Breast epithelium (tissue), 4 donors: ENCODE results near the gene VIL1. TPM values are rescaled to one million over a fixed set of nuclear protein-coding genes. Genes with fewer than 3 reads are reported as not detected.

Experiments used
- DNase-seq, 2 donors: peaks; one replicate each; pipeline ENCODE4 v3.0.0-alpha.2; 2019; ENCODE audit warnings: low spot score in 2 of 2
- H3K27ac ChIP-seq, 2 donors: fragments of 200-600 bp; sonication (generic) in 1 of 2; one replicate each; pipeline ENCODE4 v1.5.1; 2016 to 2019; ENCODE audit warnings: mild to moderate bottlenecking in 1 of 2
- H3K27me3 ChIP-seq, 2 donors: fragments of 200-600 bp; sonication (generic) in 1 of 2; one replicate each; pipeline versions ENCODE4 v1.5.1 to v1.6.0; 2017 to 2019; ENCODE audit warnings: control low read depth in 1 of 2, mild to moderate bottlenecking in 1 of 2
- H3K36me3 ChIP-seq: fragments of 200-600 bp; one replicate; pipeline ENCODE4 v1.5.1; 2019
- H3K4me1 ChIP-seq, 2 donors: fragments of 200-600 bp; sonication (generic); one replicate each; pipeline ENCODE4 v1.5.1; 2016 to 2019; ENCODE audit warnings: control low read depth in 1 of 2
- H3K4me3 ChIP-seq, 3 donors: fragments of 200-600 bp; sonication (generic); 1 replicate in 2 of 3; 2 replicates in 1 of 3; pipeline ENCODE4 v1.5.1; 2016 to 2019; ENCODE audit warnings: mild to moderate bottlenecking in 3 of 3, moderate library complexity in 2 of 3
- H3K9me3 ChIP-seq, 2 donors: fragments of 200-600 bp; sonication (generic) in 1 of 2; one replicate each; pipeline ENCODE4 v1.5.1; 2016 to 2019; ENCODE audit warnings: control low read depth in 1 of 2
- POLR2A ChIP-seq: fragments of 450-650 bp; IDR thresholded peaks from one replicate; pipeline ENCODE4 v1.6.1; 2016; ENCODE audit warnings: antibody characterized with exemption, mild to moderate bottlenecking, moderate library complexity
- POLR2AphosphoS5 ChIP-seq, 3 donors: sonication (generic); formaldehyde crosslinking; IDR thresholded peaks; one replicate each; pipeline ENCODE4 v1.6.1; 2017; ENCODE audit warnings: antibody characterized with exemption in 3 of 3
- intact Hi-C: fragments of 100-400 bp; cut with DNase I; formaldehyde crosslinking; loops from one replicate; pipeline ENCODE4 v1.15.1; 2023; ENCODE audit warnings: low total_unique reads
- total RNA-seq, 3 donors: library from RNA; depleted of rRNA; stranded (reverse); fragments of >200 nt; gene quantifications; one replicate each; pipeline ENCODE4 v1.1.0, GENCODE V29; 2016
- TF ChIP-seq, protein P1 (sequence below), 3 donors: fragments of 450-650 bp; IDR thresholded peaks; one replicate each; pipeline ENCODE4 v1.5.1; 2016 to 2017; ENCODE audit warnings: antibody characterized with exemption in 3 of 3, mild to moderate bottlenecking in 3 of 3, moderate library complexity in 3 of 3

The VIL1 gene
- total RNA-seq, 3 donors from 2014 or later, result under 0.01 to 2.9 TPM; not detected in 1

DNA sequence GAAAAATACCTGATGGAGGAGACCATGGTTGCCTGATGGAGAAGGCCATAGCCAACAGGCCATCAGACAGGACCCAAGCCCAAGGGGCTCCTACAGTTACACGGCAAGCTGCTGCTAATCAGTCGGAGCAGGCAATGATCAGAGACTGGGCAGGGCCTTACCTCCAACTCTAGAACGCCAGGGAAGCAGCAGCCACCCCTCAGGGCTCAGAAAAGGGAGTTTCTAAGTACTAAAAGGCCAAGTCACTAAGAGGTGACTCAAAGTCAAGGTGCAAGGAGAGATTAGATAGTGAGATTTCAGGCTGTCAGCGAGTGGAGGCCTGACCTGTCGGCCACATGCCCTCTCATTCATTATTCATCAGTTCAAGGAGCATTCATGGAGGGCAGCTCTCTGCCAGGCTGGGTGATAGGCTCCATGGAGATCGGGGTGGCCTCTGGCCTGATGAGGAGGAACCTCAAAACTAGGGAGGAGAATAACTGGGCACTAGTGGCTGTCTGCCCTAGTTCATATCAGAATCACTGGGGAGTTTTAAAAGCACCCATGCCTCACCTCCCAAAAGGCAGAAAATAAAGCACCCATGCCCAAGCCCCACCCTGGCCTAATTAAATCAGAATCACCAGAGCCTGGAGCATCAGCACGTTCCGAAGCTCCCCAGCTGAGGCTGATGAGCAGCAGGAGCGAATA is 3.6 kb downstream of the VIL1 start:
- Histone ChIP-seq H3K36me3 (no peaks in the 10 kb centered on the region), H3K4me3 (no peak overlapping the region), H3K4me1 (no peaks in the 10 kb centered on the region), H3K27ac (no peak overlapping the region), H3K27me3 (no peaks in the 10 kb centered on the region), H3K9me3 (no peaks in the 10 kb centered on the region)
- no peak for DNase-seq
- no peak for TF ChIP-seq POLR2A
- TF ChIP-seq, protein P1, sequence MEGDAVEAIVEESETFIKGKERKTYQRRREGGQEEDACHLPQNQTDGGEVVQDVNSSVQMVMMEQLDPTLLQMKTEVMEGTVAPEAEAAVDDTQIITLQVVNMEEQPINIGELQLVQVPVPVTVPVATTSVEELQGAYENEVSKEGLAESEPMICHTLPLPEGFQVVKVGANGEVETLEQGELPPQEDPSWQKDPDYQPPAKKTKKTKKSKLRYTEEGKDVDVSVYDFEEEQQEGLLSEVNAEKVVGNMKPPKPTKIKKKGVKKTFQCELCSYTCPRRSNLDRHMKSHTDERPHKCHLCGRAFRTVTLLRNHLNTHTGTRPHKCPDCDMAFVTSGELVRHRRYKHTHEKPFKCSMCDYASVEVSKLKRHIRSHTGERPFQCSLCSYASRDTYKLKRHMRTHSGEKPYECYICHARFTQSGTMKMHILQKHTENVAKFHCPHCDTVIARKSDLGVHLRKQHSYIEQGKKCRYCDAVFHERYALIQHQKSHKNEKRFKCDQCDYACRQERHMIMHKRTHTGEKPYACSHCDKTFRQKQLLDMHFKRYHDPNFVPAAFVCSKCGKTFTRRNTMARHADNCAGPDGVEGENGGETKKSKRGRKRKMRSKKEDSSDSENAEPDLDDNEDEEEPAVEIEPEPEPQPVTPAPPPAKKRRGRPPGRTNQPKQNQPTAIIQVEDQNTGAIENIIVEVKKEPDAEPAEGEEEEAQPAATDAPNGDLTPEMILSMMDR (IDR thresholded peaks at IDR 0.05), result no peak
- no peak for TF ChIP-seq POLR2AphosphoS5 (IDR thresholded peaks at IDR 0.05)
- intact Hi-C loops, result no loop called here

DNA sequence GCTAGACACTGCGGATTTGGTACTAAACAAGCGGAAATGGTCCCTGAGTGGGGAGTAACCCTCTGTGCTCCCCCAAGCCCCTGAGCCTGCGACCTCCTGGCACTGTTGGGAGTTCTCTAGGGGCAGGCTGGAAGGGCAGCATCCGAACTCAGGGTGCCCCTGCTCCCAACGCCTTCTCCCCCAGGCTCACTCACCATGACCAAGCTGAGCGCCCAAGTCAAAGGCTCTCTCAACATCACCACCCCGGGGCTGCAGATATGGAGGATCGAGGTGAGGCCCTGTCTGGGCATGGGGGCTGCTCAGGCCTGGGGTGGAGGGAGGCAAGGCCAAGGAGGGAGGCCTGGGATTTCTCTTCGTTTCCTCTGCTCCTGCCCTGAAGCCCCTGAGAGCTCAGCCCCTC is 4.7 kb downstream of the VIL1 start:
- Histone ChIP-seq H3K4me3 (no peak overlapping the region), H3K27ac (no peak overlapping the region)
- intact Hi-C loops, result no loop called here

DNA sequence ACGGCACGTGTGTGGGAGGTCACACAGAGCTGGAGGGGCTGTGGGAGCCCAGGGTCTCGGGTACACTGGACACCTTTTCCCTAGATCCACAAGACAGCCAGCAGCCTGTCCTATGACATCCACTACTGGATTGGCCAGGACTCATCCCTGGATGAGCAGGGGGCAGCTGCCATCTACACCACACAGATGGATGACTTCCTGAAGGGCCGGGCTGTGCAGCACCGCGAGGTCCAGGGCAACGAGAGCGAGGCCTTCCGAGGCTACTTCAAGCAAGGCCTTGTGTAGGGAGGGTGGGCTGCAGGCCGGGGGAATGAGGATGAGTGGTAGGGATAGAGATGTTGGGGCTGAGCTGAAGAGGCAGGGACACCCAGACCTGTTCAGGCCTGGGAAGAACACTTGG is 6.6 kb downstream of the VIL1 start:
- intact Hi-C loops, result no loop called here

More for the DNA sequence above, 4.7 kb downstream of the VIL1 start:
- H3K4me1 ChIP-seq, result no peaks in the 10 kb centered on the region
- no peak for DNase-seq
- H3K9me3 ChIP-seq, result no peaks in the 10 kb centered on the region
- H3K27me3 ChIP-seq, result no peaks in the 10 kb centered on the region
- no peaks in the 10 kb centered on the region for H3K36me3 ChIP-seq
- no peak for TF ChIP-seq POLR2AphosphoS5 (IDR thresholded peaks at IDR 0.05)
- TF ChIP-seq, protein P1 (IDR thresholded peaks at IDR 0.05), result no peak
- TF ChIP-seq POLR2A, result no peak

DNA sequence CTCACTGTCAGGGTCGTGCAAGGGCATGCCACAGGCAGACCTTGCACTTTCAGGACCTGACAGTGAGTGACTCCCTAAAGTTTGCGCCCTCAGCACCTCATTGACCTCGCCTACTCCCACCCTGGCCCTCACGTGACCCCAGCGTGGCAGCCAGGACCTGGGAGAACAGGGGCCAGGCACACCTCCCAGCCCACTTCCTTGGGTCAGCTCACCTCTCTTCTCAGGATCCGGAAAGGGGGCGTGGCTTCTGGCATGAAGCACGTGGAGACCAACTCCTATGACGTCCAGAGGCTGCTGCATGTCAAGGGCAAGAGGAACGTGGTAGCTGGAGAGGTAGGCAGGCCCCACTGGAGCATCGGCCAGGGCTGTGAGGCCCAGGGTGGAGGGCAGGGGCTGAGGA is 8.8 kb downstream of the VIL1 start:
- Histone ChIP-seq H3K9me3 (no peaks in the 10 kb centered on the region), H3K27ac (no peak overlapping the region), H3K4me1 (no peaks in the 10 kb centered on the region), H3K27me3 (no peaks in the 10 kb centered on the region), H3K36me3 (no peaks in the 10 kb centered on the region), H3K4me3 (no peak overlapping the region)
- TF ChIP-seq, protein P1 (IDR thresholded peaks at IDR 0.05), result no peak
- TF ChIP-seq POLR2AphosphoS5 (IDR thresholded peaks at IDR 0.05) (no peak), POLR2A (no peak)
- intact Hi-C loops, result no loop called here
- DNase-seq, result no peak

More for the DNA sequence above, 6.6 kb downstream of the VIL1 start:
- H3K4me1 ChIP-seq, result no peaks in the 10 kb centered on the region
- TF ChIP-seq POLR2AphosphoS5 (IDR thresholded peaks at IDR 0.05) (no peak), POLR2A (no peak)
- TF ChIP-seq, protein P1 (IDR thresholded peaks at IDR 0.05), result no peak
- no peak for DNase-seq
- no peaks in the 10 kb centered on the region for H3K36me3 ChIP-seq
- H3K9me3 ChIP-seq, result no peaks in the 10 kb centered on the region
- H3K27me3 ChIP-seq, result no peaks in the 10 kb centered on the region
- H3K27ac ChIP-seq, result no peak overlapping the region
- H3K4me3 ChIP-seq, result no peak overlapping the region

DNA sequence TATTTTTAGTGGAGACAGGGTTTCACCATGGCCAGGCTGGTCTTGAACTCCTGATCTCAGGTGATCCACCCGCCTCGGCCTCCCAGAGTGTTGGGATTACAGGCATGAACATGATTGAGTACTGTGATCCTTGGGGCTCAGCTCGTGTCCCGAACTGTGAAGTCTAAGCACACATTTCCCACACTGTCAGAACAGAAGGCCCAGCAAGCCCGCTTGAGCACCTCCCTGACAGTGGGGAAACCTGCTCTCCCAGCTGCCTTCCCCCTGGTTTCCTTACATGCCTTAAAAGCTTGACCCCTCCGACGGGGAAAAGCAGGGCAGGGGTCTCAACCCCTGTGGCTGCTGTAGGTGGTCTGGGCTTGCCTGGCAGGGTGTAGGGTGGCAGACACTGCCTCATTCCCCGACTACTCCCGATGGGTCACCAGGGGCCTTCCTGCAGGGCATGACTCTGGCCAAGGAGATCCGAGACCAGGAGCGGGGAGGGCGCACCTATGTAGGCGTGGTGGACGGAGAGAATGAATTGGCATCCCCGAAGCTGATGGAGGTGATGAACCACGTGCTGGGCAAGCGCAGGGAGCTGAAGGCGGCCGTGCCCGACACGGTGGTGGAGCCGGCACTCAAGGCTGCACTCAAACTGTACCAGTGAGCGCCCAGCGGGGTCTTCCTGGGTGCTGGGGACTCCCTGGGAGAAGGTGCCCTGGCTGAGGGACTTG is 10.1 kb downstream of the VIL1 start:
- DNase-seq, result no peak
- H3K4me3 ChIP-seq, result no peak overlapping the region

More for the DNA sequence above, 10.1 kb downstream of the VIL1 start:
- Histone ChIP-seq H3K4me1 (no peaks in the 10 kb centered on the region), H3K9me3 (no peaks in the 10 kb centered on the region), H3K27me3 (no peaks in the 10 kb centered on the region), H3K27ac (no peak overlapping the region), H3K36me3 (no peaks in the 10 kb centered on the region)
- intact Hi-C loops, result no loop called here
- TF ChIP-seq, protein P1 (IDR thresholded peaks at IDR 0.05), result no peak
- TF ChIP-seq POLR2AphosphoS5 (IDR thresholded peaks at IDR 0.05) (no peak), POLR2A (no peak)
